DMS53 treated with DMSO at 0.1 percent for 48 hours (cell line): ENCODE measurements around the gene GABBR2.
"Not testable (repeated sequence)": the region's sequence is repeated elsewhere in the genome, so short reads cannot be mapped to it uniquely, and the experiment has no call there.

Experiments used
- DNase-seq: peaks from one replicate; lab custom pipeline; 2025; ENCODE audit not compliant: unreplicated experiment; lab: John Stamatoyannopoulos, UW

Gene GABBR2

GRCh38 chr9:98597236-98597771 lies 111.4 kb downstream of the GABBR2 start:
- no peak for DNase-seq

GRCh38 chr9:98596486-98596885 lies 112.2 kb downstream of the GABBR2 start:
- DNase-seq = no peak

- DNase-seq = no peak
Measured at GRCh38 chr9:98594546-98595160, 114.1 kb downstream of the GABBR2 start.

GRCh38 chr9:98593354-98594253 lies 115.1 kb downstream of the GABBR2 start:
- DNase-seq = no peak

- DNase-seq = no peak
Measured at GRCh38 chr9:98591696-98592095, 117.0 kb downstream of the GABBR2 start.

- DNase-seq = no peak
Measured at GRCh38 chr9:98590101-98590500, 118.6 kb downstream of the GABBR2 start.

- no peak for DNase-seq
Measured at GRCh38 chr9:98589102-98589501, 119.6 kb downstream of the GABBR2 start.

GRCh38 chr9:98584853-98585438 lies 123.8 kb downstream of the GABBR2 start:
- not testable (repeated sequence) for DNase-seq

GRCh38 chr9:98584059-98584458 lies 124.7 kb downstream of the GABBR2 start:
- DNase-seq = peak; percentile 6

- DNase-seq = no peak
Measured at GRCh38 chr9:98583417-98583816, 125.3 kb downstream of the GABBR2 start.

GRCh38 chr9:98580956-98581355 lies 127.8 kb downstream of the GABBR2 start:
- DNase-seq = no peak

GRCh38 chr9:98579700-98580099 lies 129.0 kb downstream of the GABBR2 start:
- DNase-seq = no peak

- no peak for DNase-seq
Measured at GRCh38 chr9:98577446-98577845, 131.3 kb downstream of the GABBR2 start.

GRCh38 chr9:98576859-98577258 lies 131.9 kb downstream of the GABBR2 start:
- DNase-seq = no peak

GRCh38 chr9:98576354-98576753 lies 132.4 kb downstream of the GABBR2 start:
- DNase-seq = no peak

- no peak for DNase-seq
Measured at GRCh38 chr9:98575379-98576346, 133.1 kb downstream of the GABBR2 start.

GRCh38 chr9:98573749-98574278 lies 134.9 kb downstream of the GABBR2 start:
- DNase-seq = no peak

GRCh38 chr9:98572796-98573195 lies 135.9 kb downstream of the GABBR2 start:
- no peak for DNase-seq

GRCh38 chr9:98572054-98572627 lies 136.6 kb downstream of the GABBR2 start:
- DNase-seq = no peak

- DNase-seq = no peak
Measured at GRCh38 chr9:98571643-98572042, 137.1 kb downstream of the GABBR2 start.
